ENCODE data around the gene HAAO.

DNA sequence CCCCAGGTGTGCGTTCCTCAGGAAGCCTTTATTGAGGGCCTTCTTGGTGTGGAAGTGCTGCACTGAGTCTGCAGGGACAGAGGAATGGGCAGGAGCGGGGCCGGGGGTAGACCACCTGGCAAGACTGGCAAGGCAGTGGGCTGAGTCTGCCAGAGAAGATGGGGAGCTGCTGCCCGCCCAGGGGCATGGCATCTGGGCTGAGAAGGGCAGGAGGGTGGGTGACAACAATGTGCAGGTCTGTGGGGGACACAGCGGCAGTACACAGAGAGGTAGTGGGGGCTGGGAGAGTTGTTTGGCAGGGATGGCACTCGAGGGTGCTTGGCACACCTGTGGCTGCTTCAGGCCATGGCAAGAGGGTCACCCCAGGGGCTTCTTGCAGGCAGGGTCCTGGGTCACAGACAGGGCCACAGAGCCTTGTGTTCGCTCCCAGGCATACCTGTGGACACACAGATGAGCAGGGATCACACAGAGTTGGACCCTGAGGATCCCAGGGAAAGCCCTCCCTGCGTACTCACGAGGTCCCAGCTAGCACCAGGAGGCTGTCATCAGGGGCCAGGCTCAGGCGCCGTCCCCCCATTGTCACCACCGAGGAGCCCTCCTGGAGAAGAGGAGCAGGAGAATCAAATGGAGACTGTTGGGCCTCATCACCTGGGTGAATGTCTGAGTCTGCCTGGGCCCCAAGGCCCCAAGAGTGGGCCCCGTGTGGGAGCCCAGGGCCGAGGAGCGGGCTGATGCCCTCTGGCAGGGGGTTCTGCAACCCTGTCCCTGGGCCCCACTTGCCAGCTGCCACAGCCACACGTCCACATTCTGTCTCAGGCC is 25.1 kb downstream of the HAAO start:
- TF ChIP-seq CTCF (IDR thresholded peaks at IDR 0.05): no peak
- TF ChIP-seq POLR2A (IDR thresholded peaks at IDR 0.05): no peak
